A549 (cell line): ENCODE measurements around the gene MTMR12. TPM values are rescaled to one million over a fixed set of nuclear protein-coding genes. Genes with fewer than 3 reads are reported as not detected.

Experiments
- ATAC-seq, 2 experiments: fragments of 200-7000 bp in 1 of 2; fragments of >200 bp in 1 of 2; cut with Nextera tagmentation in 1 of 2; cut with Tn5 transposase in 1 of 2; 3 replicates each; pipeline versions ENCODE4 v1.8.0 to v1.9.1; 2018 to 2020; ENCODE audit warnings: mild to moderate bottlenecking in 1 of 2, moderate library complexity in 1 of 2
- CTCF ChIA-PET: fragments of 300-600 bp; sonication (Branson Sonifier 250); formaldehyde crosslinking; extraction: SDS; loops from one replicate; lab custom pipeline; 2021; ENCODE audit warnings: antibody characterized with exemption, inconsistent platforms; lab: Yijun Ruan, JAX
- POLR2A ChIA-PET: fragments of 350-600 bp; formaldehyde crosslinking; extraction: SDS; loops from one replicate; lab custom pipeline; 2021; ENCODE audit warnings: antibody characterized with exemption, inconsistent platforms; lab: Yijun Ruan, JAX
- DNase-seq, 2 experiments: peaks; one replicate each; pipeline versions ENCODE4 v3.0.0 to v3.0.0-alpha.2; 2011 to 2016; ENCODE audit warnings: low read depth in 1 of 2, low spot score in 1 of 2
- FAIRE-seq: peaks from 2 replicates; lab custom pipeline; 2011; peaks lifted over from hg19 to GRCh38; lab: Jason Lieb, UNC
- H3K27ac ChIP-seq, 2 experiments: fragments of >200 bp; sonication (Bioruptor Twin); formaldehyde crosslinking; 3 replicates each; pipeline ENCODE4 v1.5.1; 2016 to 2017
- H3K4me1 ChIP-seq: fragments of >200 bp; sonication (Bioruptor Twin); formaldehyde crosslinking; 3 replicates; pipeline ENCODE4 v1.6.1; 2016
- H3K4me2 ChIP-seq: fragments of >200 bp; sonication (Bioruptor Twin); formaldehyde crosslinking; 3 replicates; pipeline ENCODE4 v1.6.1; 2016
- H3K4me3 ChIP-seq: fragments of >200 bp; sonication (Bioruptor Twin); formaldehyde crosslinking; 3 replicates; pipeline ENCODE4 v1.5.1; 2016
- H3K9me3 ChIP-seq: fragments of >200 bp; sonication (Bioruptor Twin); formaldehyde crosslinking; 3 replicates; pipeline ENCODE4 v1.6.1; 2016
- BHLHE40 ChIP-seq: IDR thresholded peaks from 2 replicates; pipeline ENCODE4 v1.6.1; 2012; ENCODE audit warnings: low read depth, low read length, inconsistent platforms
- CEBPB ChIP-seq, 2 experiments: fragments of >200 bp in 1 of 2; sonication (Bioruptor Twin) in 1 of 2; formaldehyde crosslinking in 1 of 2; IDR thresholded peaks; 2 replicates each; pipeline ENCODE4 v1.6.1; 2012 to 2016
- CHD4 ChIP-seq: fragments of 200-600 bp; sonication (generic); IDR thresholded peaks from 2 replicates; pipeline ENCODE4 v1.6.1; 2016; ENCODE audit warnings: antibody characterized with exemption, mild to moderate bottlenecking, borderline replicate concordance
- FOSL2 ChIP-seq, 2 experiments: fragments of 450-650 bp in 1 of 2; fragments of >200 bp in 1 of 2; sonication (Bioruptor Twin) in 1 of 2; formaldehyde crosslinking; IDR thresholded peaks; 2 replicates each; pipeline versions ENCODE4 v1.5.0 to v1.6.1; 2016 to 2020; ENCODE audit warnings: mild to moderate bottlenecking in 1 of 2, moderate library complexity in 1 of 2
- HDAC2 ChIP-seq: fragments of 200-600 bp; sonication (generic); IDR thresholded peaks from 2 replicates; pipeline ENCODE4 v1.6.1; 2016
- MAFK ChIP-seq: fragments of 450-650 bp; IDR thresholded peaks from 2 replicates; pipeline ENCODE4 v1.6.1; 2014; ENCODE audit not compliant: partially characterized antibody
- MYC ChIP-seq: IDR thresholded peaks from 2 replicates; pipeline ENCODE4 v1.6.1; 2012; ENCODE audit warnings: mild to moderate bottlenecking, inconsistent platforms, low read length, improper control_type of control experiment, borderline replicate concordance
- PHF8 ChIP-seq: fragments of 200-600 bp; sonication (generic); IDR thresholded peaks from 2 replicates; pipeline ENCODE4 v1.6.1; 2016; ENCODE audit warnings: low read depth, mild to moderate bottlenecking, antibody characterized with exemption, moderate library complexity, borderline replicate concordance
- RAD21 ChIP-seq, 2 experiments: fragments of >200 bp in 1 of 2; sonication (Bioruptor Twin) in 1 of 2; formaldehyde crosslinking in 1 of 2; IDR thresholded peaks in 1 of 2; conservative IDR thresholded peaks in 1 of 2; 2 replicates in 1 of 2; 3 replicates in 1 of 2; pipeline ENCODE4 v1.6.1; 2012 to 2018; ENCODE audit warnings: inconsistent platforms in 1 of 2
- RCOR1 ChIP-seq: fragments of 150-350 bp; IDR thresholded peaks from 2 replicates; pipeline ENCODE4 v1.6.1; 2014; ENCODE audit warnings: antibody characterized with exemption, low read length, low read depth
- ZSCAN20 ChIP-seq: fragments of 250-450 bp; sonication (Bioruptor Pico); IDR thresholded peaks from 2 replicates; pipeline ENCODE4 v1.8.0; 2022; ENCODE audit warnings: mild to moderate bottlenecking, moderate library complexity
- WGBS: methylation state at CpG from one replicate; pipeline ENCODE4 v1.1.6; 2017; ENCODE audit errors: missing lambda C conversion rate; 5-methylcytosine and 5-hydroxymethylcytosine counted together
- polyA plus RNA-seq, 4 experiments: library from polyadenylated mRNA; depleted of rRNA in 3 of 4; stranded (reverse); fragments of >200 nt; fragmentation: RNase III in 1 of 4; extraction: RNeasy Plus Mini Kit Qiagen cat#74134 plus additional on column Dnase treatment in 1 of 4; gene quantifications; 2 replicates in 3 of 4; 3 replicates in 1 of 4; pipeline ENCODE4 v1.2.3, GENCODE V29; 2011 to 2017
- TF ChIP-seq, protein P1 (sequence below): fragments of 200-600 bp; sonication (generic); IDR thresholded peaks from 2 replicates; pipeline ENCODE4 v1.6.1; 2016; ENCODE audit warnings: antibody characterized with exemption, mild to moderate bottlenecking, moderate library complexity
- TF ChIP-seq, protein P2 (sequence below): fragments of 150-350 bp; IDR thresholded peaks from 2 replicates; pipeline ENCODE4 v1.6.1; 2014; ENCODE audit warnings: low read depth, mild to moderate bottlenecking, low read length

MTMR12 gene
- polyA plus RNA-seq, 2 of the 4 experiments (the other 2 are of a cell fraction), result 14.3 to 29.8 TPM

DNA sequence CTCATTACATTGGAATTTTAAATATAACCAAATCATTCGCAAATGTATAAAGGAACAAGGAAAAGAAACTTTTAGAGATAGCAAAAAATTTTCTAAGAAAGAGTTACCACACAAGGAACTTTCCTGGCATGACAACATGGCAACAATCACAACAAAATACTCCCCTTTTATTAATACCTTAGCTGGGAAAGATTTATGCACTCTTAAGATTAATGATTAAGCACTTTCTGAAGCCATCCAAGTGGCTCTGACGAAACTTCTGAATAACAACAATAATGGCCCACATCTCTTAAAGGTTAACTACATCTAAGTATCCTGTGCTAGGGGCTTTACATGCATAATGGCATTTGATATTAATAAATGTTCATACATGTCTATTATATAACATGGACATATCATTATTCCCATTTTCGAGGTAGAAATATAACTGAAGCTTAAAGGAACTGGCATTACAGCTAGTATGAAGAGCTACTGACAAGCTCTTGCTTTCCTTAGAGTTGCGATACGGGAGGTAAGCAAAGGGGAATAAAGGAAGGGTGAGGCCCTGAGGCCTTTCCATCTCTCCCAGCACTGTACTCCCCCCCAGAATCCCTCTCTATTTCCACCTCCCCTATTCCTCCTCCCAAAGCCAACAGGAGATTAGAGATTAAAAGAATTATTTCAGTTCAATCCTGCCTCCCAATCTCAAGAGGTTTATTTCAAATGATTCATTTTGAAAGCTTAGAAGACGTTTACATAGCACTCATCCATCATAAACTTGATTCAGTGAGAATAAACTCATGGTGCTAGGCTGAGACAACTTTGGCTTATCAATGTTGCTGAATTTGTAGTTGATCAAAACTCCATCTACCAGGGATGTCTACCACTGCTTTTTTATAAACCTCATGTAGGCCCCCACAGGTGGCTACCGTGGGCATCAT is 9.6 kb downstream of the MTMR12 start:
- TF ChIP-seq FOSL2 (IDR thresholded peaks at IDR 0.05) (no peak), FOSL2 (CRISPR knock-in tag; IDR thresholded peaks at IDR 0.05) (peak; percentile 3; the same call in 1 of the 2 replicates), CEBPB (IDR thresholded peaks at IDR 0.05) (peak in 1 of 2 experiments; percentile 22; a peak in 1 of 4 replicates), MYC (no peak), MAFK (peak; percentile 74), RCOR1 (no peak), HDAC2 (no peak), ZSCAN20 (CRISPR knock-in tag) (no peak), PHF8 (no peak)
- TF ChIP-seq, protein P1, sequence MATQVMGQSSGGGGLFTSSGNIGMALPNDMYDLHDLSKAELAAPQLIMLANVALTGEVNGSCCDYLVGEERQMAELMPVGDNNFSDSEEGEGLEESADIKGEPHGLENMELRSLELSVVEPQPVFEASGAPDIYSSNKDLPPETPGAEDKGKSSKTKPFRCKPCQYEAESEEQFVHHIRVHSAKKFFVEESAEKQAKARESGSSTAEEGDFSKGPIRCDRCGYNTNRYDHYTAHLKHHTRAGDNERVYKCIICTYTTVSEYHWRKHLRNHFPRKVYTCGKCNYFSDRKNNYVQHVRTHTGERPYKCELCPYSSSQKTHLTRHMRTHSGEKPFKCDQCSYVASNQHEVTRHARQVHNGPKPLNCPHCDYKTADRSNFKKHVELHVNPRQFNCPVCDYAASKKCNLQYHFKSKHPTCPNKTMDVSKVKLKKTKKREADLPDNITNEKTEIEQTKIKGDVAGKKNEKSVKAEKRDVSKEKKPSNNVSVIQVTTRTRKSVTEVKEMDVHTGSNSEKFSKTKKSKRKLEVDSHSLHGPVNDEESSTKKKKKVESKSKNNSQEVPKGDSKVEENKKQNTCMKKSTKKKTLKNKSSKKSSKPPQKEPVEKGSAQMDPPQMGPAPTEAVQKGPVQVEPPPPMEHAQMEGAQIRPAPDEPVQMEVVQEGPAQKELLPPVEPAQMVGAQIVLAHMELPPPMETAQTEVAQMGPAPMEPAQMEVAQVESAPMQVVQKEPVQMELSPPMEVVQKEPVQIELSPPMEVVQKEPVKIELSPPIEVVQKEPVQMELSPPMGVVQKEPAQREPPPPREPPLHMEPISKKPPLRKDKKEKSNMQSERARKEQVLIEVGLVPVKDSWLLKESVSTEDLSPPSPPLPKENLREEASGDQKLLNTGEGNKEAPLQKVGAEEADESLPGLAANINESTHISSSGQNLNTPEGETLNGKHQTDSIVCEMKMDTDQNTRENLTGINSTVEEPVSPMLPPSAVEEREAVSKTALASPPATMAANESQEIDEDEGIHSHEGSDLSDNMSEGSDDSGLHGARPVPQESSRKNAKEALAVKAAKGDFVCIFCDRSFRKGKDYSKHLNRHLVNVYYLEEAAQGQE, result no peak
- TF ChIP-seq, protein P2, sequence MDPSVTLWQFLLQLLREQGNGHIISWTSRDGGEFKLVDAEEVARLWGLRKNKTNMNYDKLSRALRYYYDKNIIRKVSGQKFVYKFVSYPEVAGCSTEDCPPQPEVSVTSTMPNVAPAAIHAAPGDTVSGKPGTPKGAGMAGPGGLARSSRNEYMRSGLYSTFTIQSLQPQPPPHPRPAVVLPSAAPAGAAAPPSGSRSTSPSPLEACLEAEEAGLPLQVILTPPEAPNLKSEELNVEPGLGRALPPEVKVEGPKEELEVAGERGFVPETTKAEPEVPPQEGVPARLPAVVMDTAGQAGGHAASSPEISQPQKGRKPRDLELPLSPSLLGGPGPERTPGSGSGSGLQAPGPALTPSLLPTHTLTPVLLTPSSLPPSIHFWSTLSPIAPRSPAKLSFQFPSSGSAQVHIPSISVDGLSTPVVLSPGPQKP, result no peak
- no peak for FAIRE-seq
- POLR2A ChIA-PET, result interaction anchor here (0.7 to 0.9 kb wide), 2 partner anchors 13 to 130 kb away, joined by 3 to 9 read pairs; partner anchors contain the start of gene GOLPH3
- H3K27ac ChIP-seq, result peak overlapping the region; percentile 57 to 82
- H3K4me2 ChIP-seq, result peak overlapping the region; percentile 70
- peak; percentile 64 to 69; a peak in 5 of 6 replicates for ATAC-seq
- H3K4me1 ChIP-seq, result peaks cover 25% of the 10 kb centered on the region
- CTCF ChIA-PET, result interaction anchor here (0.6 to 1.2 kb wide), 3 partner anchors 26 to 226 kb away, joined by 3 to 7 read pairs (median 3); no protein-coding TSS in a partner anchor
- peak; percentile 32 to 56 for DNase-seq
- no peak overlapping the region for H3K4me3 ChIP-seq
- H3K9me3 ChIP-seq, result no peaks in the 10 kb centered on the region
- WGBS, result 25% methylated on average over 7 of the region's 7 CpGs

DNA sequence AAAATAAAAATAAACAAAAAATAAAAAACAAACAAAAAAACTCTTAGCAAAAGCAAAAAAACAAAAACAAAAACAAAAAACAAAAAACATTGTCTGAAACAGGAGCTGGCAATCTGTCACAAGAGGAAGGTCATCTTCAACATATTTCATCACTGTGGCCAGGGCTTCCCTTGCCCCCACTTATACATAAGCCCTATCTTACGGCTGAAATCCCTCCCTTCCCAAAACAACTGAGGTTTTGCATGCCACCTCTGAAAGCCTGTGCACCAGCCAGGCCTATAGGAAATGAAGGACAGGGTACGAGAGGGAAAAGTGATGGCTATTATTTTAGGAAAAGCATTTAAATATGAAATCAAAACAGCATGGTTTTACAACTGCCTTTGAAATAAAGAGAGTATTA is 10.8 kb downstream of the MTMR12 start:
- Histone ChIP-seq H3K9me3 (no peaks in the 10 kb centered on the region), H3K4me2 (peak overlapping the region; percentile 70; the same call in 2 of the 3 replicates), H3K27ac (peak overlapping the region in 1 of 2 experiments; percentile 42; a peak in 1 of 6 replicates), H3K4me3 (no peak overlapping the region), H3K4me1 (peaks cover 33% of the 10 kb centered on the region)
- POLR2A ChIA-PET, result interaction anchor here (0.6 kb wide), 1 partner anchor 65 kb away, joined by 3 read pairs; no protein-coding TSS in a partner anchor
- no peak for FAIRE-seq
- DNase-seq, result no peak
- WGBS, result 82% methylated on average over 2 of the region's 2 CpGs
- CTCF ChIA-PET, result no interaction called here
- no peak for ATAC-seq
- TF ChIP-seq CHD4 (no peak), BHLHE40 (no peak), RAD21 (conservative IDR thresholded peaks at IDR 0.05 in 1 of 2, IDR thresholded peaks at IDR 0.05 in 1 of 2) (no peak)
- TF ChIP-seq, protein P2, result no peak
- TF ChIP-seq, all 56 proteins: peak for 0
